Colonic mucosa (tissue), 4 donors: ENCODE results near the gene PRODH2. TPM values are rescaled to one million over a fixed set of nuclear protein-coding genes. Genes with fewer than 3 reads are reported as not detected.

Experiments used
- DNase-seq: peaks from one replicate; pipeline ENCODE4 v3.0.0-alpha.2; 2020
- H3K27ac ChIP-seq: fragments of 200-600 bp; one replicate; pipeline ENCODE4 v1.8.0; 2021
- H3K27me3 ChIP-seq: fragments of 200-600 bp; one replicate; pipeline ENCODE4 v1.8.0; 2021
- H3K36me3 ChIP-seq: fragments of 200-600 bp; one replicate; pipeline ENCODE4 v1.8.0; 2021
- H3K4me1 ChIP-seq: fragments of 200-600 bp; one replicate; pipeline ENCODE4 v1.8.0; 2021; ENCODE audit warnings: mild to moderate bottlenecking
- H3K4me3 ChIP-seq: fragments of 200-600 bp; one replicate; pipeline ENCODE4 v1.8.0; 2021
- H3K9ac ChIP-seq, 2 donors: one replicate each; pipeline ENCODE4 v1.7.0; 2013; ENCODE audit warnings: control low read depth in 2 of 2, low read depth in 2 of 2, low read length in 2 of 2
- H3K9me3 ChIP-seq: fragments of 200-600 bp; one replicate; pipeline ENCODE4 v1.8.0; 2021
- CTCF ChIP-seq: fragments of 200-600 bp; IDR thresholded peaks from one replicate; pipeline ENCODE4 v1.8.0; 2022; ENCODE audit warnings: antibody characterized with exemption, mild to moderate bottlenecking
- intact Hi-C: fragments of 100-400 bp; cut with DNase I; formaldehyde crosslinking; loops from one replicate; pipeline ENCODE4 v1.14.1; 2022
- total RNA-seq, 2 donors: library from RNA; stranded (reverse); fragmentation: NEBNext Ultra II Directional in 1 of 2; extraction: Animal tissue kit (Norgen Biotek cat#: 25700) in 1 of 2; gene quantifications; one replicate each; pipeline ENCODE4 v1.2.1, GENCODE V29; 2021
- donor health status: healthy.
- donor health status: DM: no; HTN: no; CAD: no.
- donor health status: DM: no; HTN: no; CAD: no.

PRODH2 gene
- total RNA-seq, 2 donors from 2014 or later = not detected

GRCh38 chr19:35858311-35858710 lies 45.7 kb upstream of the PRODH2 start:
- no peak for DNase-seq
- peaks cover 30% of the 10 kb centered on the region for H3K27me3 ChIP-seq
- H3K36me3 ChIP-seq = no peaks in the 10 kb centered on the region
- H3K9me3 ChIP-seq = no peaks in the 10 kb centered on the region
- H3K4me1 ChIP-seq = no peaks in the 10 kb centered on the region
- intact Hi-C loops = no loop called here
- no peak for TF ChIP-seq CTCF
- H3K4me3 ChIP-seq = no peak overlapping the region
- H3K27ac ChIP-seq = no peak overlapping the region
- no peak overlapping the region for H3K9ac ChIP-seq

DNA sequence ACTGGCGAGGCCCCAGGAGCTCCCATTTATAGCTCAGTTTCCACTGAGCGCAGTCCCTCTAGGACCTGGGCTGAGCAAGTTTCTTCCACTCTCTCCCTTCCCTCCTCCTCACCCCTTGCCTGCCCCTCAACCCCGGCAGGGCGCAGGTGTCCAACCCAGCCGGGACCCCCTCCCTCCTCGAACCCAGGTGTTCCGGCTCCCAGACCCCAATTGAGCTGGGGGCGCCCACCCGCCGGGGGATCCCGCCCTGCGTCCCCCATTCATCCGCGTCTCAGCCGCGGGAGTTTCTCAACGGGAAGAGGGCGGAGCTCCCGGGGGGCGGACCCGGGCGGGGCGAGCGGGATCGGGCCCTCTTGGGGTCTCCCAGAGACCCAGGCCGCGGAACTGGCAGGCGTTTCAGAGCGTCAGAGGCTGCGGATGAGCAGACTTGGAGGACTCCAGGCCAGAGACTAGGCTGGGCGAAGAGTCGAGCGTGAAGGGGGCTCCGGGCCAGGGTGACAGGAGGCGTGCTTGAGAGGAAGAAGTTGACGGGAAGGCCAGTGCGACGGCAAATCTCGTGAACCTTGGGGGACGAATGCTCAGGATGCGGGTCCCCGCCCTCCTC lies 44.0 kb upstream of the PRODH2 start, which contains the start of gene KIRREL2:
Gene KIRREL2, plus strand, starts transcription at position 366 of the 604 bp plus-strand sequence. Its CDS starts 209 bp downstream, at position 575.
- Histone ChIP-seq H3K4me3 (peak within 1 kb of the TSS; percentile 34), H3K27me3 (peaks cover 35% of the 10 kb centered on the region), H3K27ac (no peak within 1 kb of the TSS), H3K36me3 (no peaks in the 10 kb centered on the region), H3K4me1 (no peaks in the 10 kb centered on the region), H3K9ac (peak within 1 kb of the TSS in 1 of 2 donors; percentile 35), H3K9me3 (no peaks in the 10 kb centered on the region)
- no peak for TF ChIP-seq CTCF
- intact Hi-C loops = no loop called here
- DNase-seq = no peak

GRCh38 chr19:35853038-35853756 lies 40.6 kb upstream of the PRODH2 start:
- intact Hi-C loops = no loop called here
- TF ChIP-seq CTCF = no peak
- H3K9me3 ChIP-seq = no peaks in the 10 kb centered on the region
- H3K36me3 ChIP-seq = no peaks in the 10 kb centered on the region
- H3K27me3 ChIP-seq = peaks cover 21% of the 10 kb centered on the region
- no peak overlapping the region for H3K4me3 ChIP-seq
- H3K9ac ChIP-seq = no peak overlapping the region
- H3K4me1 ChIP-seq = no peaks in the 10 kb centered on the region
- H3K27ac ChIP-seq = no peak overlapping the region
- no peak for DNase-seq

DNA sequence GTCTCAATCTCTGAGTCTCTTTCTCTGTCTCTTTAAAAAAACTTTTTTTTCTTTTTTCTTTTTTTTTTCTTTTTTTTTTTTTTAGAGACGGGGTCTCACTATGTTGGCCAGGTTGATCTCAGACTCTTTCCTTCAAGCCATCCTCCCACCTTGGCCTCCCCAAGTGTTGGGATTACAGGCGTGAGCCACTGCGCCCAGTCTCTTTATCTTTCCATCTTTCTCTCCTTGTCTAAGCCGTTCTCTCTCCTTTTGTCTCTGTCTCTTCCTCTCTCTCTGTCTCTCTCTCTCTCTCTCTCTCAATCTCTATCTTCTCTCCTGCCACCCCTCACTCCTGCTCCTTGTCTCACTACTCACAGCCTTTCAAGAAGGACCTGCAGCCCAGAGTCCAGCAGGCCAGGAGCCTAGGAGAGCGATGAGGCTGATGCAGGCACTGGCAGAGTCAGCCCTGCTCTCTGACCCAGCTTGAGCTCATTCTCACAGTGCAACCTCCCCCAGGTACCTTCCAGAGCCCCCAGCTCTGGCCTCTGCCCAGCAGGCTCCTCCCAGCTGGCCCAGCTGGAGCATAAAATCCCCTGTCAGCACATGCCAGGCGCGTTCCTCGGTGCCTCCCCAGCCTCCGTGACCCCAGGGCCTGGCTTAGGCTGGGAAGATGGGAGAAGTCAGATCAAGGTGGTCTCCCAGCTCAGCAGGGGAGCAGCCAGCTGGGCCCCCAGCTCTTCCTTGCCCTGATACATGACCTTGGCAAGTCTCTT lies 39.6 kb upstream of the PRODH2 start, which contains the start of gene NPHS1:
Gene NPHS1, minus strand, starts transcription at position 476 of the 752 bp plus-strand sequence. CDS start 667 bp downstream, outside the sequence.
- no peak within 1 kb of the TSS for H3K27ac ChIP-seq
- DNase-seq = no peak
- intact Hi-C loops = no loop called here

More for the DNA sequence above, 39.6 kb upstream of the PRODH2 start, which contains the start of gene NPHS1:
- Histone ChIP-seq H3K4me1 (no peaks in the 10 kb centered on the region), H3K36me3 (no peaks in the 10 kb centered on the region), H3K27me3 (peaks cover 21% of the 10 kb centered on the region), H3K4me3 (no peak within 1 kb of the TSS), H3K9ac (no peak within 1 kb of the TSS), H3K9me3 (no peaks in the 10 kb centered on the region)
- TF ChIP-seq CTCF = no peak
